Stimulated activated CD4-positive, alpha-beta T cell treated with anti-CD3 and anti-CD28 coated beads, Interleukin-4, amount 100 ng/mL, for 24 hours (primary cell): Measurements from ENCODE around the gene MT1A.
A peak's percentile ranks its signal among the peaks of the same experiment; 100 is the strongest.

Source experiments
- DNase-seq: peaks from one replicate; pipeline ENCODE4 v3.0.0-alpha.2; 2020

Gene MT1A

DNA sequence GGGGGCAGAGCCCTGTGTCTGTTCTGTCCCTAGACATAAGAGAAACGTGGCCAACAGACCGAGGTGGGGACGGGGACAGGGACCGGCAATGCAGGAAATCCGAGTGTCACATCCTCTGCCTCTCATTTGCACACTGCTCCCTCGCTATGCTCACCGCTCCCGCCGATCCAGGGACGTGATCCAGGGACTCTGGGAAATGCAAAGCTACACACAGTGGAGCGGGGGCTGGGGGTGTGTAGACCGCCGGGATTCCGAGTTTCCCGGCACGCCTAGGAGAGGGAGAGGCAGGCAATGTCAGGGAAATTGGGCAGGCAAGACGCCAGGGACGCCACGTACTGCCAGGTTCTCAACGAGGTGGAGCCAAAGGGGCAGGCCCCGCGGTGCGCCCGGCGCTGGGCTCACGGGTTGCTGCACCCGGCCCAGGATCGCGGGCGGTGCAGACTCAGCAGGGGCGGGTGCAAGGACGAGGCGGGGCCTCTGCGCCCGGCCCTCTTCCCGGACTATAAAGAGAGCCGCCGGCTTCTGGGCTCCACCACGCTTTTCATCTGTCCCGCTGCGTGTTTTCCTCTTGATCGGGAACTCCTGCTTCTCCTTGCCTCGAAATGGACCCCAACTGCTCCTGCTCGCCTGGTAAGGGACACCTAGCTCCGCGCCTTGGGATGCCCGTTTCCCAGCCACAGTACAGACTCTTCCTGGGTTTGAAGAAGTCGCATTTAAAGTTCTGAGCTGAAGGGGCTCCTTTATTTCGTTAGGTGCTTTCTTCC, 43.7 kb downstream of the MT1A start, which contains the start of gene MT1X:
TSS of gene MT1X (plus strand) at position 532 of the 764 bp plus-strand sequence. CDS start at position 603, 71 bp downstream.
- peak; percentile 90 for DNase-seq

- no peak for DNase-seq
Observed at GRCh38 chr16:56682703-56683397, 44.4 kb downstream of the MT1A start.

DNA sequence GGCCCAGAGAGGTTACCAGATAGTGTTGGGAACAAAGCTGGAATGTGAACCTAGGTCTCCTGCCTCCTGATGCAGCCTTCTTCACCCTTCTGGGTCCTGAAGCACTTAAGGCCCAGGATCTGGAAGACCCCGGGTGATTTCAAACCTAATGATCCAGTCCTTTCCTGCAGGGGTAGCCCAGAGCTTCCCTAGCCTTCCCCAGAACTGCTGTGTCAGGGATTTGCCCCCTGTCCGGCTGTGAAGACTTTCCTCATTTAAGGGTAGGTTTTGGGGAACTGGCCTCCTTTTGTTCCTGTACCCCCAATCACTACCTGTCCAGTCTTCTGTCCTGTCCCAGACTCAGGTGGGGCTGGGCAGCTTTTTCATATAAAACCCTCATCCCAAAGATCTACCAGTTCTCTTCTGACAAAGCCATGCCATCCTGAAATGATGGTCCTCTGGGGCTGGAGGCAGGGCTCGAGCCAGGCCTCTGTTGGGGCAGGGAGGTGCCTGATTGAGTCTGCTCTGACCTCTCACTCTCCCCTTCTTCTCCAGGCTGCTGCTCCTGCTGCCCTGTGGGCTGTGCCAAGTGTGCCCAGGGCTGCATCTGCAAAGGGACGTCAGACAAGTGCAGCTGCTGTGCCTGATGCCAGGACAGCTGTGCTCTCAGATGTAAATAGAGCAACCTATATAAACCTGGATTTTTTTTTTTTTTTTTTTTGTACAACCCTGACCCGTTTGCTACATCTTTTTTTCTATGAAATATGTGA, 45.1 kb downstream of the MT1A start:
- DNase-seq: no peak

DNA sequence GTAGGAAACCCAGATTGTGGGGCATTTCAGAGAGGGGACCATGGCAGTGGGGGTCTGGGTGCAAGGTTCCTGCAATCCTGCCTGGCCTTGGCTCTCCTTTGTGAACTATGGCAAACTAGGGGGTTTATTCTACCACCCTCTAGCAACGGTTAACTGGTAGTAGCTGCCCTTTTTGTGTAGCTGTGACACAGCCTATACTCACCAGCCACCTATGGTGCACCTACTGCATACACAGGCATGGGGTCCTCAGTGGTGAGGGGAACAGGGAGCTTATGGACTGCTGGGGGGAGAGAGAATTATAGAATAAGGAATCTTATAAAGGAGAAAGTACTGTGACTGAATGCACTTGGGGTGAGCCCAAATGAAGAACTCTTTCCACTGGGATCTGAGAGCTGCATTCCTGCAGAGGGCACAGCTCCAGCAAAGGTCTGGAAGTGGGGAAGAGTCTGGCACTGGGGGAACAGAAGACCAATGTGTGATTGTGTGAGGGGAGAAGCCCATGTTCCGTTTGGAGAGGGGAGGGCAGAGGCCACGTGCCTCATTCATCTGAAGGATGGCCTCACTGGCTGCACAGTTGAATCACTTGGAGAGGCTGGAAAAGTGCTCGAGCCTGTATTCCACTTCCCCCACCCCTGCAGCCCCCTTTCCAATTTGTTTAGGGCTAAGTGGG, 45.9 kb downstream of the MT1A start:
- no peak for DNase-seq

DNA sequence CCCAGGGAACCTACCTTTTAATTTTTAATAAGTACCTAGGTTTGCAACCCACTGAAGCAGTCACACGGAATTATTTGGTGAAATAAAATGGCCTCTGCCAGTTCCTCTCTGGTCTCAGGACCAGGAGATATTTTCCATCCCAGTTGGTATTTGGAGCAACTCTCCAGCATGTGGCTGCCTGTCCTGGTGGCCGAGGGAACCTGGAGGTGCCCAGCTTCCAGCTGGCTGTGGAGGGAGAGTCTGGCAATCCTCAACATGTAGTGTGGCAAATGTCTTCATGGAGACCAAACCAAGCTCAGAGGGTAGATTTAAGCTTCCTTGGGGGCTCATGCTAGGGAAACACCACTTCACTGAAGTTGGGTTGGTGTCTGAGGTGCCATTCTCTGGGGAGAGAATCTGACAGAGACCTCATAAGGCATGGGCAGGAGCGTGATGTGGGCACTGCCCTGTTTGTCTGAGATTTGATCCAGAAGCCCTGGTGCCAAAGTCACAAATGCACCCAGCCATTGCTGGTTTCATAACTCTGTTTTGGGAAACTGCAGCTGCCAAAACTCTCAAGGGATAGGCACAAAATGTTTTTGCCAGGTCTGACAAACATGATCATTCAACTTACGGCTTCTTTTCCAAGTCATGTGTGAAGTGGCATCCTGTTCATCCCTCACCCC, 46.6 kb downstream of the MT1A start:
- DNase-seq: no peak

GRCh38 chr16:56686758-56687157, 48.3 kb downstream of the MT1A start:
- no peak for DNase-seq

GRCh38 chr16:56688762-56689161, 50.3 kb downstream of the MT1A start:
- DNase-seq: no peak

- no peak for DNase-seq
Observed at GRCh38 chr16:56689171-56689570, 50.7 kb downstream of the MT1A start.
